Measurements from ENCODE around the gene IWS1.

DNA sequence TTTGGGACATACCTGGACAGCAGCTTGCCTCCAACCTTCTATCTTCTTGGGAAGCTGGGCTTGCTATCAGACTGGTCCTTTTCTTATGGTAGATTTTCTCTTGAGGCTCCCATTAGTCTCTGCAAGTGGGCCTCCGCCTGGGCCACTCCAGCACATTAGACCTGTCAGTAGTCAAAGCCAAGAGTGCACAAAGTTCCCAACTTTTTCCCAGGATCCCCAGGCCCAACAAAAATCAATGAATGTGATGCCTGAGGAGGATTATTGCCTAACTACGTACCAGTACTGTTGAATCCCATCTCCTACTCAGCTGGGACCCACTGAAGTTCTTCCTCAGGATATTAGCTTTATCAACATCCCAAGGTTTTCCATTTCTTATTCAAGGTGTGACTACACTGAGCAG lies 56.3 kb downstream of the IWS1 start:
- TF ChIP-seq POLR2A (IDR thresholded peaks at IDR 0.05), result no peak
- TF ChIP-seq, protein P1, sequence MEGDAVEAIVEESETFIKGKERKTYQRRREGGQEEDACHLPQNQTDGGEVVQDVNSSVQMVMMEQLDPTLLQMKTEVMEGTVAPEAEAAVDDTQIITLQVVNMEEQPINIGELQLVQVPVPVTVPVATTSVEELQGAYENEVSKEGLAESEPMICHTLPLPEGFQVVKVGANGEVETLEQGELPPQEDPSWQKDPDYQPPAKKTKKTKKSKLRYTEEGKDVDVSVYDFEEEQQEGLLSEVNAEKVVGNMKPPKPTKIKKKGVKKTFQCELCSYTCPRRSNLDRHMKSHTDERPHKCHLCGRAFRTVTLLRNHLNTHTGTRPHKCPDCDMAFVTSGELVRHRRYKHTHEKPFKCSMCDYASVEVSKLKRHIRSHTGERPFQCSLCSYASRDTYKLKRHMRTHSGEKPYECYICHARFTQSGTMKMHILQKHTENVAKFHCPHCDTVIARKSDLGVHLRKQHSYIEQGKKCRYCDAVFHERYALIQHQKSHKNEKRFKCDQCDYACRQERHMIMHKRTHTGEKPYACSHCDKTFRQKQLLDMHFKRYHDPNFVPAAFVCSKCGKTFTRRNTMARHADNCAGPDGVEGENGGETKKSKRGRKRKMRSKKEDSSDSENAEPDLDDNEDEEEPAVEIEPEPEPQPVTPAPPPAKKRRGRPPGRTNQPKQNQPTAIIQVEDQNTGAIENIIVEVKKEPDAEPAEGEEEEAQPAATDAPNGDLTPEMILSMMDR (IDR thresholded peaks at IDR 0.05), result no peak

All from breast epithelium (tissue), 3 donors.